Measurements from ENCODE around the gene EIF4A2.

The EIF4A2 gene

GRCh38 chr3:186760897-186761447, 22.4 kb upstream of the EIF4A2 start:
- no peak overlapping the region for H3K4me3 ChIP-seq (ENCODE audit: low read depth, low read length)
- no peak for TF ChIP-seq CTCF (conservative IDR thresholded peaks at IDR 0.05; ENCODE audit: low read depth, low read length)
- DNase-seq (ENCODE audit: low read depth): no peak

- H3K4me3 ChIP-seq (ENCODE audit: low read depth, low read length): peak overlapping the region; percentile 58
- TF ChIP-seq CTCF (conservative IDR thresholded peaks at IDR 0.05; ENCODE audit: low read depth, low read length): no peak
- no peak for DNase-seq (ENCODE audit: low read depth)
These were observed 11.1 kb upstream of the EIF4A2 start for GRCh38 chr3:186772281-186772694.

GRCh38 chr3:186772701-186773417, 10.5 kb upstream of the EIF4A2 start:
- DNase-seq (ENCODE audit: low read depth): no peak
- peak overlapping the region; percentile 58 for H3K4me3 ChIP-seq (ENCODE audit: low read depth, low read length)
- no peak for TF ChIP-seq CTCF (conservative IDR thresholded peaks at IDR 0.05; ENCODE audit: low read depth, low read length)

- H3K4me3 ChIP-seq (ENCODE audit: low read depth, low read length): no peak overlapping the region
- DNase-seq (ENCODE audit: low read depth): no peak
- peak; percentile 31 for TF ChIP-seq CTCF (conservative IDR thresholded peaks at IDR 0.05; ENCODE audit: low read depth, low read length)
These were observed 7.4 kb upstream of the EIF4A2 start for GRCh38 chr3:186775999-186776398.

- TF ChIP-seq CTCF (conservative IDR thresholded peaks at IDR 0.05; ENCODE audit: low read depth, low read length): no peak
- DNase-seq (ENCODE audit: low read depth): no peak
- H3K4me3 ChIP-seq (ENCODE audit: low read depth, low read length): no peak overlapping the region
These were observed 4.2 kb upstream of the EIF4A2 start for GRCh38 chr3:186779204-186779603.

GRCh38 chr3:186782542-186783057, 777 bp upstream of the EIF4A2 start:
- DNase-seq (ENCODE audit: low read depth): no peak
- no peak for TF ChIP-seq CTCF (conservative IDR thresholded peaks at IDR 0.05; ENCODE audit: low read depth, low read length)
- peak overlapping the region; percentile 99 for H3K4me3 ChIP-seq (ENCODE audit: low read depth, low read length)
